ENCODE results near the gene IQCB1.
"Not testable (repeated sequence)": the region's sequence is repeated elsewhere in the genome, so short reads cannot be mapped to it uniquely, and the experiment has no call there.

The IQCB1 gene

GRCh38 chr3:121743106-121743505 lies 91.8 kb downstream of the IQCB1 start:
- not testable (repeated sequence) for DNase-seq

GRCh38 chr3:121740896-121741295 lies 94.0 kb downstream of the IQCB1 start:
- DNase-seq: no peak

GRCh38 chr3:121739902-121740301 lies 95.0 kb downstream of the IQCB1 start:
- DNase-seq: no peak

- DNase-seq: no peak
Measured at GRCh38 chr3:121737644-121738043, 97.2 kb downstream of the IQCB1 start.

GRCh38 chr3:121736112-121736511 lies 98.7 kb downstream of the IQCB1 start:
- DNase-seq: no peak

- no peak for DNase-seq
Measured at GRCh38 chr3:121735047-121735696, 99.7 kb downstream of the IQCB1 start.

- DNase-seq: no peak
Measured at GRCh38 chr3:121730940-121731687, 103.7 kb downstream of the IQCB1 start.

- no peak for DNase-seq
Measured at GRCh38 chr3:121724130-121724529, 110.7 kb downstream of the IQCB1 start.

- no peak for DNase-seq
Measured at GRCh38 chr3:121723485-121723884, 111.4 kb downstream of the IQCB1 start.

GRCh38 chr3:121722411-121722810 lies 112.4 kb downstream of the IQCB1 start:
- DNase-seq: no peak

GRCh38 chr3:121720163-121720562 lies 114.7 kb downstream of the IQCB1 start:
- DNase-seq: no peak
